Measurements from ENCODE around the gene MARVELD3.
"Not testable (repeated sequence)": the region's sequence is repeated elsewhere in the genome, so short reads cannot be mapped to it uniquely, and the experiment has no call there.

The MARVELD3 gene
- total RNA-seq: 0 to 0.37 (median 0.02) reads per million in 18 experiments

- no peak for DNase-seq
These were observed at the start of gene MARVELD3 for GRCh38 chr16:71626018-71626857. TSS of gene MARVELD3 (plus strand) at chr16:71626184. CDS start at chr16:71626230, 46 bp downstream.

GRCh38 chr16:71576971-71577370 is 49.0 kb upstream of the MARVELD3 start, which contains the start of gene TAT:
TSS of gene TAT (minus strand) at chr16:71577092. CDS start at chr16:71576415, 677 bp downstream.
- no peak for DNase-seq

- not testable (repeated sequence) for DNase-seq
These were observed 43.5 kb upstream of the MARVELD3 start for GRCh38 chr16:71582553-71582848.

- DNase-seq: no peak
These were observed 41.3 kb upstream of the MARVELD3 start for GRCh38 chr16:71584543-71585317.

GRCh38 chr16:71585318-71585703 is 40.7 kb upstream of the MARVELD3 start:
- DNase-seq: no peak

GRCh38 chr16:71589334-71589733 is 36.6 kb upstream of the MARVELD3 start:
- not testable (repeated sequence) for DNase-seq

GRCh38 chr16:71590071-71590470 is 35.9 kb upstream of the MARVELD3 start:
- not testable (repeated sequence) for DNase-seq

- no peak for DNase-seq
These were observed 35.4 kb upstream of the MARVELD3 start for GRCh38 chr16:71590584-71590983.

GRCh38 chr16:71591917-71592316 is 34.1 kb upstream of the MARVELD3 start:
- no peak for DNase-seq

- DNase-seq: no peak
These were observed 32.7 kb upstream of the MARVELD3 start for GRCh38 chr16:71593048-71593999.

GRCh38 chr16:71594000-71594646 is 31.9 kb upstream of the MARVELD3 start:
- no peak for DNase-seq

GRCh38 chr16:71595340-71595826 is 30.6 kb upstream of the MARVELD3 start:
- DNase-seq: not testable (repeated sequence)

GRCh38 chr16:71598426-71598825 is 27.6 kb upstream of the MARVELD3 start:
- not testable (repeated sequence) for DNase-seq

GRCh38 chr16:71600822-71601221 is 25.2 kb upstream of the MARVELD3 start:
- DNase-seq: no peak

GRCh38 chr16:71609066-71609465 is 16.9 kb upstream of the MARVELD3 start:
- no peak for DNase-seq

GRCh38 chr16:71610447-71610846 is 15.5 kb upstream of the MARVELD3 start:
- DNase-seq: no peak

- DNase-seq: peak; percentile 52 to 57
These were observed 14.8 kb upstream of the MARVELD3 start for GRCh38 chr16:71610936-71611871.

- not testable (repeated sequence) for DNase-seq
These were observed 11.0 kb upstream of the MARVELD3 start for GRCh38 chr16:71614956-71615355.

GRCh38 chr16:71618429-71618828 is 7.6 kb upstream of the MARVELD3 start:
- no peak for DNase-seq

- DNase-seq: no peak
These were observed 3.9 kb upstream of the MARVELD3 start for GRCh38 chr16:71622088-71622487.

- DNase-seq: no peak
These were observed 2.4 kb upstream of the MARVELD3 start for GRCh38 chr16:71623597-71623996.

Data from inflammatory macrophage (primary cell).